HepG2 (cell line): ENCODE results near the gene CTDSP1.

Experiments
- CTCF ChIP-seq: sonication (generic); formaldehyde crosslinking; IDR thresholded peaks from 2 replicates; pipeline ENCODE4 v1.5.0; 2020; ENCODE audit warnings: mild to moderate bottlenecking, missing genetic modification reagents, moderate library complexity
- GZF1 ChIP-seq: sonication (generic); formaldehyde crosslinking; IDR thresholded peaks from 2 replicates; pipeline ENCODE4 v1.5.1; 2020; ENCODE audit warnings: mild to moderate bottlenecking, missing genetic modification reagents
- KLF11 ChIP-seq: IDR thresholded peaks from 2 replicates; pipeline ENCODE4 v1.6.1; 2016; ENCODE audit warnings: missing compliant biosample characterization
- MYC ChIP-seq: sonication (generic); formaldehyde crosslinking; IDR thresholded peaks from 2 replicates; pipeline ENCODE4 v1.9.0; 2021; ENCODE audit warnings: missing genetic modification reagents, borderline replicate concordance
- PBX3 ChIP-seq: sonication (generic); formaldehyde crosslinking; IDR thresholded peaks from 2 replicates; pipeline ENCODE4 v1.8.1; 2023; ENCODE audit warnings: missing genetic modification reagents, inconsistent platforms, borderline replicate concordance
- POLR2A ChIP-seq, 2 experiments: IDR thresholded peaks; 2 replicates each; pipeline ENCODE4 v1.6.1; 2011; ENCODE audit warnings: low read depth in 2 of 2, low read length in 2 of 2, mild to moderate bottlenecking in 1 of 2, moderate library complexity in 1 of 2; ENCODE audit not compliant: insufficient read depth in 1 of 2
- XBP1 ChIP-seq: sonication (generic); formaldehyde crosslinking; IDR thresholded peaks from 2 replicates; pipeline ENCODE4 v1.5.0; 2020; ENCODE audit warnings: missing genetic modification reagents
- ZNF180 ChIP-seq: sonication (generic); formaldehyde crosslinking; IDR thresholded peaks from 2 replicates; pipeline ENCODE4 v1.4.0; 2020; ENCODE audit warnings: low read depth, missing genetic modification reagents, borderline replicate concordance
- ZNF207 ChIP-seq: fragments of 450-650 bp; IDR thresholded peaks from 2 replicates; pipeline ENCODE4 v1.6.1; 2016; ENCODE audit warnings: antibody characterized with exemption, borderline replicate concordance
- ZNF274 ChIP-seq: sonication (generic); formaldehyde crosslinking; IDR thresholded peaks from 2 replicates; pipeline ENCODE4 v1.5.1; 2020; ENCODE audit warnings: mild to moderate bottlenecking, missing genetic modification reagents
- ZNF615 ChIP-seq: sonication (generic); formaldehyde crosslinking; IDR thresholded peaks from 2 replicates; pipeline ENCODE4 v1.5.0; 2020; ENCODE audit warnings: mild to moderate bottlenecking, missing genetic modification reagents, borderline replicate concordance
- TF ChIP-seq, protein P1 (sequence below): sonication (generic); formaldehyde crosslinking; IDR thresholded peaks from 2 replicates; pipeline ENCODE4 v1.4.0; 2020; ENCODE audit warnings: mild to moderate bottlenecking, missing genetic modification reagents
- TF ChIP-seq, protein P2 (sequence below): sonication (generic); formaldehyde crosslinking; IDR thresholded peaks from 2 replicates; pipeline ENCODE4 v1.4.0; 2020; ENCODE audit warnings: missing genetic modification reagents

DNA sequence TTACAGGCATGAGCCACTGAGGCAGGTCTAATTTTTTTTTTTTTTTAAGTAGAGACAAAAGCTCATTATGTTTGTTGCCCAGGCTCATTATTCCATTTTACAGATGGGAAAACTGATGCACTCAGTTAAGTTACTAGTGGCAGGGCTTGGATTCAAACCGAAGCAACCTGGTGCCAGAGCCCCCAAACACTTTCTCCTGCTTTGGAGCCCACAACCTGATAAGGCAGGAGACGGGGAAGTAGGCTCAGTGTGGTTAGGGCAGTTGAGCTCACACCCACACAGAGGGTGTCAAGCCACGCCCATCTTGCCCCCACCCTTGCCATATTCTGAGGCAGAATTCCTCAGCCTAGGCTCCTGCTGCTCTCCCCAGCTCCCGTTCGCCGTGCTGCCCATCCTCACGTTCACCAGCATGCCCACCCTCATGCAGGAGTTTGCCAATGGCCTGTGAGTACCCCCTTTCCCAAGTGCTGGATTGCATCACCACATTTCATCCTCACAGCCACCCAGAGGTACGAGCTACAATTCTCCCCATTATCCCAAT lies 5.8 kb upstream of the CTDSP1 start:
- TF ChIP-seq MYC (CRISPR knock-in tag) (no peak), PBX3 (CRISPR knock-in tag) (no peak), ZNF274 (CRISPR knock-in tag) (no peak), GZF1 (CRISPR knock-in tag) (no peak), XBP1 (CRISPR knock-in tag) (no peak), CTCF (CRISPR knock-in tag) (no peak), ZNF615 (no peak), ZNF207 (no peak), KLF11 (CRISPR knock-in tag) (no peak), ZNF180 (CRISPR knock-in tag) (no peak), POLR2A (IDR thresholded peaks at IDR 0.05; ENCODE audit: insufficient read depth in 1 of 2, low read depth in 2 of 2, low read length in 2 of 2) (no peak)
- TF ChIP-seq, protein P1, sequence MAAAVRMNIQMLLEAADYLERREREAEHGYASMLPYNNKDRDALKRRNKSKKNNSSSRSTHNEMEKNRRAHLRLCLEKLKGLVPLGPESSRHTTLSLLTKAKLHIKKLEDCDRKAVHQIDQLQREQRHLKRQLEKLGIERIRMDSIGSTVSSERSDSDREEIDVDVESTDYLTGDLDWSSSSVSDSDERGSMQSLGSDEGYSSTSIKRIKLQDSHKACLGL (CRISPR knock-in tag) = no peak
- TF ChIP-seq, protein P2, sequence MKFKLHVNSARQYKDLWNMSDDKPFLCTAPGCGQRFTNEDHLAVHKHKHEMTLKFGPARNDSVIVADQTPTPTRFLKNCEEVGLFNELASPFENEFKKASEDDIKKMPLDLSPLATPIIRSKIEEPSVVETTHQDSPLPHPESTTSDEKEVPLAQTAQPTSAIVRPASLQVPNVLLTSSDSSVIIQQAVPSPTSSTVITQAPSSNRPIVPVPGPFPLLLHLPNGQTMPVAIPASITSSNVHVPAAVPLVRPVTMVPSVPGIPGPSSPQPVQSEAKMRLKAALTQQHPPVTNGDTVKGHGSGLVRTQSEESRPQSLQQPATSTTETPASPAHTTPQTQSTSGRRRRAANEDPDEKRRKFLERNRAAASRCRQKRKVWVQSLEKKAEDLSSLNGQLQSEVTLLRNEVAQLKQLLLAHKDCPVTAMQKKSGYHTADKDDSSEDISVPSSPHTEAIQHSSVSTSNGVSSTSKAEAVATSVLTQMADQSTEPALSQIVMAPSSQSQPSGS (CRISPR knock-in tag) = no peak
